Gastrocnemius medialis (tissue), 4 donors: ENCODE results near the gene TECPR2. TPM values are rescaled to one million over a fixed set of nuclear protein-coding genes. Genes with fewer than 3 reads are reported as not detected.

Source experiments
- ATAC-seq, 2 donors: fragments of 150-250 bp; one replicate each; pipeline ENCODE4 v1.9.1; 2016
- DNase-seq, 2 donors: peaks; one replicate each; pipeline ENCODE4 v3.0.0-alpha.2; 2019
- H3K27ac ChIP-seq, 4 donors: fragments of 200-600 bp; sonication (generic); 1 replicate in 1 of 4; 2 replicates in 3 of 4; pipeline ENCODE4 v1.5.1; 2016 to 2018; ENCODE audit warnings: mild to moderate bottlenecking in 2 of 4, moderate library complexity in 1 of 4
- H3K27me3 ChIP-seq, 3 donors: fragments of 200-600 bp; sonication (generic) in 2 of 3; 1 replicate in 1 of 3; 2 replicates in 2 of 3; pipeline versions ENCODE4 v1.5.1 to v1.6.0; 2016 to 2019; ENCODE audit warnings: mild to moderate bottlenecking in 1 of 3, moderate library complexity in 1 of 3
- H3K36me3 ChIP-seq, 2 donors: fragments of 200-600 bp; sonication (generic) in 1 of 2; one replicate each; pipeline ENCODE4 v1.5.1; 2017 to 2018
- H3K4me1 ChIP-seq, 2 donors: fragments of 200-600 bp; sonication (generic) in 1 of 2; one replicate each; pipeline ENCODE4 v1.5.1; 2016 to 2017; ENCODE audit warnings: mild to moderate bottlenecking in 2 of 2
- H3K4me3 ChIP-seq, 4 donors: fragments of 200-600 bp; sonication (generic) in 3 of 4; 1 replicate in 1 of 4; 2 replicates in 3 of 4; pipeline ENCODE4 v1.5.1; 2016 to 2019; ENCODE audit warnings: mild to moderate bottlenecking in 2 of 4
- H3K9me3 ChIP-seq, 3 donors: fragments of 200-600 bp; sonication (generic) in 2 of 3; 1 replicate in 1 of 3; 2 replicates in 2 of 3; pipeline ENCODE4 v1.5.1; 2016 to 2019
- POLR2A ChIP-seq, 2 donors: fragments of 450-650 bp; IDR thresholded peaks; one replicate each; pipeline ENCODE4 v1.6.1; 2017; ENCODE audit warnings: antibody characterized with exemption in 2 of 2, mild to moderate bottlenecking in 2 of 2, moderate library complexity in 2 of 2
- in situ Hi-C, 4 donors: fragments of 200-750 bp; cut with MboI; loops; one replicate each; pipeline versions ENCODE4 v1.15.0 to v1.8.0; 2017; ENCODE audit warnings: low sequenced_read_pairs in 4 of 4
- intact Hi-C: fragments of 100-400 bp; cut with DNase I; formaldehyde crosslinking; loops from one replicate; pipeline ENCODE4 v1.15.1; 2023; ENCODE audit warnings: low total_unique reads
- total RNA-seq, 4 donors: library from RNA; depleted of rRNA; stranded (reverse); fragments of >200 nt; gene quantifications; one replicate each; pipeline versions ENCODE4 v1.1.0 to v1.2.3, GENCODE V29; 2016
- TF ChIP-seq, protein P1 (sequence below), 5 experiments: fragments of 450-650 bp in 3 of 5; fragments of 200-600 bp in 2 of 5; sonication (generic) in 2 of 5; IDR thresholded peaks in 4 of 5; conservative IDR thresholded peaks in 1 of 5; 1 replicate in 4 of 5; 2 replicates in 1 of 5; pipeline ENCODE4 v1.5.1; 2016 to 2019; ENCODE audit warnings: antibody characterized with exemption in 5 of 5, mild to moderate bottlenecking in 3 of 5, moderate library complexity in 3 of 5

The TECPR2 gene
- total RNA-seq, 4 donors from 2014 or later: 10.0 to 45.0 (median 20.2) TPM

DNA sequence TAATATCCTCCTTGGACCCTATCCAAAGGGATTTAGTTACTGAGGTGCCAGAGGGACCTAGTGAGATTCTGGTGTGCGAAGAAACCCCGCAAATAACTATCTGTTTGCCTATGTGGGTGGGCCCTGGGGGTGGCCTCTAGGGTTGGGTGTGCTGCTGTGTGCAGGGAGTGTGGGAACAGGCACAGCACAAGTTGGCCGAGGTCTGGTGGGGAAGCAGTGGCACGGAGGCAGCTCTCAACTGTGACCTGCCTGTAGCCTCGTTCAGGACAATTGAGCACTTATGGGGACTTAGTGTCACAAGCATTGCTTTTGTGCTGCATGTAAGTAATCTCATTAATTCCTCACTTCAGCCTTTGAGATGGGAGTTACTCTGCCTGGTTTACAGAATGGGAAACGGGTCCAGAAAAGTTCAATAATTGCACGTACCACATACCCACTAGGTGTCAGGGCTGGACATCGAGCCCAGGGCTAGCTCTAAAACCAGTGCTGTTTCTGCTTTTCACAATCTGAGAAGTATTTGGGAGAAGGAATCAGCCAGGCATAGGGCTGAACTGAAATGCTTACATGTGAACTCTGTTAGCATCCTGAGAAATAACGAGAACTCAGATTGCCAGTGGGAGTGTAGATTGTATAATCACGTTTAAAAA lies 58.8 kb downstream of the TECPR2 start:
- TF ChIP-seq, protein P1, sequence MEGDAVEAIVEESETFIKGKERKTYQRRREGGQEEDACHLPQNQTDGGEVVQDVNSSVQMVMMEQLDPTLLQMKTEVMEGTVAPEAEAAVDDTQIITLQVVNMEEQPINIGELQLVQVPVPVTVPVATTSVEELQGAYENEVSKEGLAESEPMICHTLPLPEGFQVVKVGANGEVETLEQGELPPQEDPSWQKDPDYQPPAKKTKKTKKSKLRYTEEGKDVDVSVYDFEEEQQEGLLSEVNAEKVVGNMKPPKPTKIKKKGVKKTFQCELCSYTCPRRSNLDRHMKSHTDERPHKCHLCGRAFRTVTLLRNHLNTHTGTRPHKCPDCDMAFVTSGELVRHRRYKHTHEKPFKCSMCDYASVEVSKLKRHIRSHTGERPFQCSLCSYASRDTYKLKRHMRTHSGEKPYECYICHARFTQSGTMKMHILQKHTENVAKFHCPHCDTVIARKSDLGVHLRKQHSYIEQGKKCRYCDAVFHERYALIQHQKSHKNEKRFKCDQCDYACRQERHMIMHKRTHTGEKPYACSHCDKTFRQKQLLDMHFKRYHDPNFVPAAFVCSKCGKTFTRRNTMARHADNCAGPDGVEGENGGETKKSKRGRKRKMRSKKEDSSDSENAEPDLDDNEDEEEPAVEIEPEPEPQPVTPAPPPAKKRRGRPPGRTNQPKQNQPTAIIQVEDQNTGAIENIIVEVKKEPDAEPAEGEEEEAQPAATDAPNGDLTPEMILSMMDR (IDR thresholded peaks at IDR 0.05 in 4 of 5, conservative IDR thresholded peaks at IDR 0.05 in 1 of 5): no peak
- TF ChIP-seq POLR2A (IDR thresholded peaks at IDR 0.05): no peak
- no peak for DNase-seq
- in situ Hi-C loops (no loop called here), intact Hi-C loops (no loop called here)
- Histone ChIP-seq H3K27ac (no peak overlapping the region), H3K27me3 (no peaks in the 10 kb centered on the region), H3K4me3 (no peak overlapping the region), H3K4me1 (peaks cover 0 to 13% of the 10 kb centered on the region in 2 donors), H3K36me3 (peaks cover 0 to 15% of the 10 kb centered on the region in 2 donors), H3K9me3 (no peaks in the 10 kb centered on the region)
- no peak for ATAC-seq

DNA sequence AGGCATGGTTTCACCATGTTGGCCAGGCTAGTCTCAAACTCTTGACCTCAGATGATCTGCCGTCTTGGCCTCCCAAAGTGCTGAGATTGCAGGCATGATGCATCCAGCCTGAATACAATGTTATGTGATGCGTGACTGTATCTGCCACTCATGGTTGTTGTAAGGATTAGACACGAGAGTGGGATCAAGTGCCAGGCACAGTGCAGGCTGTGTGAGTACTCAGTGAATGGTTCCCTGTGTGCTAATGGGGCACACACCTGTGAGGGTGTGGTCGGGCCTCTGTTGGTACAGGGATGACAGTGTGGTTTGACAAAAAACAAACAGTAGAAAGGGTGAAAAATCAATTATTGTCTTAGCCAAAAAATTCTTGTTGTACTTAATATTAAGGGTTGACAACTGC lies 61.8 kb downstream of the TECPR2 start:
- Histone ChIP-seq H3K4me3 (no peak overlapping the region), H3K27me3 (no peaks in the 10 kb centered on the region), H3K4me1 (peaks cover 0 to 12% of the 10 kb centered on the region in 2 donors), H3K9me3 (no peaks in the 10 kb centered on the region), H3K36me3 (peaks cover 0 to 37% of the 10 kb centered on the region in 2 donors), H3K27ac (no peak overlapping the region)
- intact Hi-C loops (no loop called here), in situ Hi-C loops (no loop called here)
- TF ChIP-seq, protein P1 (IDR thresholded peaks at IDR 0.05 in 4 of 5, conservative IDR thresholded peaks at IDR 0.05 in 1 of 5): no peak
- no peak for TF ChIP-seq POLR2A (IDR thresholded peaks at IDR 0.05)
- DNase-seq (no peak), ATAC-seq (no peak)

DNA sequence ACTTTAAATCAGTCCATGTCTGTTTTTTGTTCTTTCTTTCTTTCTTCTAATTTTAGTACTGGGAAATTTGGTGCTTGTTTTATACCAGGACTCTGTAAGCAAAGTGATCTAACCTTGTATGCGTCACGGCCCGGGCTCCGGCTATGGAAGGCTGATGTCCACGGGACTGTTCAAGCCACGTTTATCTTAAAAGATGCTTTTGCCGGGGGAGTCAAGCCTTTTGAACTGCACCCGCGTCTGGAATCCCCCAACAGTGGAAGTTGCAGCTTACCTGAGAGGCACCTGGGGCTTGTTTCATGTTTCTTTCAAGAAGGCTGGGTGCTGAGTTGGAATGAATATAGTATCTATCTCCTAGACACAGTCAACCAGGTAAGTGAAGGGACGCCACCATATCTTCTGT lies 62.2 kb downstream of the TECPR2 start:
- Histone ChIP-seq H3K9me3 (no peaks in the 10 kb centered on the region), H3K27me3 (no peaks in the 10 kb centered on the region), H3K36me3 (peaks cover 0 to 40% of the 10 kb centered on the region in 2 donors), H3K27ac (no peak overlapping the region), H3K4me1 (peaks cover 0 to 12% of the 10 kb centered on the region in 2 donors), H3K4me3 (no peak overlapping the region)
- DNase-seq (no peak), ATAC-seq (no peak)
- TF ChIP-seq, protein P1 (IDR thresholded peaks at IDR 0.05 in 4 of 5, conservative IDR thresholded peaks at IDR 0.05 in 1 of 5): no peak
- in situ Hi-C loops (no loop called here), intact Hi-C loops (no loop called here)

DNA sequence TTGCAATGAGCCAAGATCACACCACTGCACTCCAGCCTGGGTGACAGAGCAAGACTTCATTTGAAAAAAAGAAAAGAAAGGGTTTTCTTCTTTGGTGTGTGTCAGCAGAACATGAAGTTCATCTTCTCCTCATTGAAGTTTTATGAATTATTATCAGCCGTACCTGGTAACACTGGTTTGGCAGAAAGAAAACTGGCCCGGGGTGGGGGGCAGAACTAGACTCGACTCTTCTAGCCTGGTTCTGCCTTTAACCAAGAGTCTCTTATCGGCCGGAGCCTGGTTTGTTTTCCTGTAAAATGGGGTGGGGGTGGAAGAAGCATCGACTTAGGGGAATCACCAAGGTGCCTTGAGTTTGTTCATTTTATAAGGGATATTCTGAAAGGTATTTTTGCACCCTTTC lies 64.1 kb downstream of the TECPR2 start:
- no peak overlapping the region for H3K27ac ChIP-seq
- in situ Hi-C loops (no loop called here), intact Hi-C loops (no loop called here)
- no peaks in the 10 kb centered on the region for H3K9me3 ChIP-seq
- TF ChIP-seq, protein P1 (IDR thresholded peaks at IDR 0.05 in 4 of 5, conservative IDR thresholded peaks at IDR 0.05 in 1 of 5): no peak
- TF ChIP-seq POLR2A (IDR thresholded peaks at IDR 0.05): no peak
- H3K27me3 ChIP-seq: no peaks in the 10 kb centered on the region
- H3K4me3 ChIP-seq: no peak overlapping the region
- DNase-seq: no peak
- no peak for ATAC-seq
- peaks cover 0 to 4% of the 10 kb centered on the region in 2 donors for H3K4me1 ChIP-seq
- peaks cover 0 to 43% of the 10 kb centered on the region in 2 donors for H3K36me3 ChIP-seq

DNA sequence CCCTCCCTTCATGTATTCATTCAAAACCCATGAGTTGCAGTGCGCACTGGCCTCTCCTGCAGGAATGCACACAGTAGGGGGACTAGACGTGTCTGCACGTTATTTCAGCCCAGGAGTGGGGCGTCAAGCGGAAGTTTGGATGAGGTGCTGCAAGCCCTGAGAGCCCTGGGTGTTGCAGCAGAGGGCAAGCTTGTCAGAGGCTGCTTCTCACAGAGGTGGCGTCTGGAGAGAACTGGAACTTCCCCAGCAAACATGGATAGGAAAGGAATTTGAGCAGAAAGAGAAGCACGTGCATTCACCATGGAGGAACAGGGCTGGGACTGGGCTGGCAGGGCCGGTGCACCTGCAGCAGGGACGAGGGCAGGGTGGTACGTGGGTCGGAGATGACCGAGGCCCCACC lies 64.9 kb downstream of the TECPR2 start:
- Histone ChIP-seq H3K4me1 (peaks cover 0 to 4% of the 10 kb centered on the region in 2 donors), H3K36me3 (peaks cover 0 to 49% of the 10 kb centered on the region in 2 donors), H3K9me3 (no peaks in the 10 kb centered on the region), H3K27ac (no peak overlapping the region), H3K4me3 (no peak overlapping the region), H3K27me3 (no peaks in the 10 kb centered on the region)
- TF ChIP-seq POLR2A (IDR thresholded peaks at IDR 0.05): no peak
- TF ChIP-seq, protein P1 (IDR thresholded peaks at IDR 0.05 in 4 of 5, conservative IDR thresholded peaks at IDR 0.05 in 1 of 5): no peak
- DNase-seq: no peak
- no peak for ATAC-seq
- intact Hi-C loops (no loop called here), in situ Hi-C loops (no loop called here)
